ENCODE measurements around the gene LAMTOR4. TPM values are rescaled to one million over a fixed set of nuclear protein-coding genes. Genes with fewer than 3 reads are reported as not detected.

The LAMTOR4 gene
- total and polyA plus RNA-seq, 2 of the 13 experiments (the other 11 are each of a cell fraction or from before 2014, with no cell fraction given) = 115 to 118 TPM

DNA sequence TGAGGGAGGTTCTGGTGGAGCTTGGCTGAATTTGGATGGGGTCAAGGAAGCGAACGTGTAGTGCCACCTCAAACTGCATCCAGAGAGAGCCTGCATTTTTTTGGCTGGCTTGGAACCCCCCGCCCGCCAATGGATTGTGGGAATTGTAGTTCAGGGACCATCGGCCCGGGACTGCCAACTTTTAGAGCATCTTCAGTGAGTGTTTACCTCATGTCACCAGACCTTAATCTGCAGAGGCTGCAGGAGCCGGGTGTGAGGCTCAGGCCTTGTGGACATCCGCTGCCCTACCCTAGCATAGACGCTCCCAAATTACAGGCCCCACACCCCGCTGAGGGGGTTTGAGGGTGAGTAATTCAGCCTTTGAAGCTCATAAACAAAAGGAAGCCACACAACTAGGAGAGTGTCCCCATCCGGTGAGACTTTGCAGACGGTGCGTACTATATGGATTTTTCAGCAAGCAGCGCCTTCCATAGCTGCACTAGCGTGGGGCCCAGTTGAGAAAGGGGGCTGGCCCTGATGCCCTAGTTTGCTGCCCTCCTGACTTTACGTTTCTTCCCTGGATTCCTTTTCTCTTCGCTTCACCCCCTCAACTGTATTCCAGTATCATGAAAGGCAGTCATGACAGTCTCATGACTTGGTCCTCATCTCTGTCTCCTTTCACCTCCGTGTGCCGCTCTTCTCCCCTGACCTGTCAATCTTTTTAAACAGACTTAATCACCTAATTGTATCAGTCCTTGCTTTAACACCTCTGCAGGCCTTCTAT lies 28.6 kb upstream of the LAMTOR4 start (continued):
- TF ChIP-seq ZNF343 (CRISPR knock-in tag; IDR thresholded peaks at IDR 0.05) = no peak
- no peak for TF ChIP-seq MZF1 (CRISPR knock-in tag; IDR thresholded peaks at IDR 0.05; ENCODE audit: borderline replicate concordance)
- TF ChIP-seq ZNF777 (CRISPR knock-in tag; IDR thresholded peaks at IDR 0.05) = peak; percentile 75
- no peak for TF ChIP-seq ZNF30 (CRISPR knock-in tag; IDR thresholded peaks at IDR 0.05)
- TF ChIP-seq, protein P1, sequence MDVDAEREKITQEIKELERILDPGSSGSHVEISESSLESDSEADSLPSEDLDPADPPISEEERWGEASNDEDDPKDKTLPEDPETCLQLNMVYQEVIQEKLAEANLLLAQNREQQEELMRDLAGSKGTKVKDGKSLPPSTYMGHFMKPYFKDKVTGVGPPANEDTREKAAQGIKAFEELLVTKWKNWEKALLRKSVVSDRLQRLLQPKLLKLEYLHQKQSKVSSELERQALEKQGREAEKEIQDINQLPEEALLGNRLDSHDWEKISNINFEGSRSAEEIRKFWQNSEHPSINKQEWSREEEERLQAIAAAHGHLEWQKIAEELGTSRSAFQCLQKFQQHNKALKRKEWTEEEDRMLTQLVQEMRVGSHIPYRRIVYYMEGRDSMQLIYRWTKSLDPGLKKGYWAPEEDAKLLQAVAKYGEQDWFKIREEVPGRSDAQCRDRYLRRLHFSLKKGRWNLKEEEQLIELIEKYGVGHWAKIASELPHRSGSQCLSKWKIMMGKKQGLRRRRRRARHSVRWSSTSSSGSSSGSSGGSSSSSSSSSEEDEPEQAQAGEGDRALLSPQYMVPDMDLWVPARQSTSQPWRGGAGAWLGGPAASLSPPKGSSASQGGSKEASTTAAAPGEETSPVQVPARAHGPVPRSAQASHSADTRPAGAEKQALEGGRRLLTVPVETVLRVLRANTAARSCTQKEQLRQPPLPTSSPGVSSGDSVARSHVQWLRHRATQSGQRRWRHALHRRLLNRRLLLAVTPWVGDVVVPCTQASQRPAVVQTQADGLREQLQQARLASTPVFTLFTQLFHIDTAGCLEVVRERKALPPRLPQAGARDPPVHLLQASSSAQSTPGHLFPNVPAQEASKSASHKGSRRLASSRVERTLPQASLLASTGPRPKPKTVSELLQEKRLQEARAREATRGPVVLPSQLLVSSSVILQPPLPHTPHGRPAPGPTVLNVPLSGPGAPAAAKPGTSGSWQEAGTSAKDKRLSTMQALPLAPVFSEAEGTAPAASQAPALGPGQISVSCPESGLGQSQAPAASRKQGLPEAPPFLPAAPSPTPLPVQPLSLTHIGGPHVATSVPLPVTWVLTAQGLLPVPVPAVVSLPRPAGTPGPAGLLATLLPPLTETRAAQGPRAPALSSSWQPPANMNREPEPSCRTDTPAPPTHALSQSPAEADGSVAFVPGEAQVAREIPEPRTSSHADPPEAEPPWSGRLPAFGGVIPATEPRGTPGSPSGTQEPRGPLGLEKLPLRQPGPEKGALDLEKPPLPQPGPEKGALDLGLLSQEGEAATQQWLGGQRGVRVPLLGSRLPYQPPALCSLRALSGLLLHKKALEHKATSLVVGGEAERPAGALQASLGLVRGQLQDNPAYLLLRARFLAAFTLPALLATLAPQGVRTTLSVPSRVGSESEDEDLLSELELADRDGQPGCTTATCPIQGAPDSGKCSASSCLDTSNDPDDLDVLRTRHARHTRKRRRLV (CRISPR knock-in tag; IDR thresholded peaks at IDR 0.05) = 0 out of 2 replicates have a peak, but pooled peaks have one; percentile 14
- no peak; the same call in 1 of the 2 replicates for TF ChIP-seq TGIF2 (CRISPR knock-in tag; IDR thresholded peaks at IDR 0.05)
- TF ChIP-seq, protein P2, sequence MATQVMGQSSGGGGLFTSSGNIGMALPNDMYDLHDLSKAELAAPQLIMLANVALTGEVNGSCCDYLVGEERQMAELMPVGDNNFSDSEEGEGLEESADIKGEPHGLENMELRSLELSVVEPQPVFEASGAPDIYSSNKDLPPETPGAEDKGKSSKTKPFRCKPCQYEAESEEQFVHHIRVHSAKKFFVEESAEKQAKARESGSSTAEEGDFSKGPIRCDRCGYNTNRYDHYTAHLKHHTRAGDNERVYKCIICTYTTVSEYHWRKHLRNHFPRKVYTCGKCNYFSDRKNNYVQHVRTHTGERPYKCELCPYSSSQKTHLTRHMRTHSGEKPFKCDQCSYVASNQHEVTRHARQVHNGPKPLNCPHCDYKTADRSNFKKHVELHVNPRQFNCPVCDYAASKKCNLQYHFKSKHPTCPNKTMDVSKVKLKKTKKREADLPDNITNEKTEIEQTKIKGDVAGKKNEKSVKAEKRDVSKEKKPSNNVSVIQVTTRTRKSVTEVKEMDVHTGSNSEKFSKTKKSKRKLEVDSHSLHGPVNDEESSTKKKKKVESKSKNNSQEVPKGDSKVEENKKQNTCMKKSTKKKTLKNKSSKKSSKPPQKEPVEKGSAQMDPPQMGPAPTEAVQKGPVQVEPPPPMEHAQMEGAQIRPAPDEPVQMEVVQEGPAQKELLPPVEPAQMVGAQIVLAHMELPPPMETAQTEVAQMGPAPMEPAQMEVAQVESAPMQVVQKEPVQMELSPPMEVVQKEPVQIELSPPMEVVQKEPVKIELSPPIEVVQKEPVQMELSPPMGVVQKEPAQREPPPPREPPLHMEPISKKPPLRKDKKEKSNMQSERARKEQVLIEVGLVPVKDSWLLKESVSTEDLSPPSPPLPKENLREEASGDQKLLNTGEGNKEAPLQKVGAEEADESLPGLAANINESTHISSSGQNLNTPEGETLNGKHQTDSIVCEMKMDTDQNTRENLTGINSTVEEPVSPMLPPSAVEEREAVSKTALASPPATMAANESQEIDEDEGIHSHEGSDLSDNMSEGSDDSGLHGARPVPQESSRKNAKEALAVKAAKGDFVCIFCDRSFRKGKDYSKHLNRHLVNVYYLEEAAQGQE (IDR thresholded peaks at IDR 0.05; ENCODE audit: borderline replicate concordance in 1 of 2, low read depth in 1 of 2, low read length in 2 of 2) = no peak
- no peak for TF ChIP-seq U2AF2 (IDR thresholded peaks at IDR 0.05; ENCODE audit: low read depth, low read length)
- TF ChIP-seq MEIS1 (CRISPR knock-in tag; IDR thresholded peaks at IDR 0.05; ENCODE audit: borderline replicate concordance) = no peak
- no peak for TF ChIP-seq SATB2 (CRISPR knock-in tag; IDR thresholded peaks at IDR 0.05)
- TF ChIP-seq ZSCAN30 (CRISPR knock-in tag; IDR thresholded peaks at IDR 0.05) = no peak
